ENCODE data around the gene MRPS2. TPM values are rescaled to one million over a fixed set of nuclear protein-coding genes. Genes with fewer than 3 reads are reported as not detected.
A peak's percentile ranks its signal among the peaks of the same experiment; 100 is the strongest.

Gene MRPS2
- total RNA-seq, 5 donors from 2014 or later (not counting 1 experiment from before 2014, with no cell fraction given): 17.7 to 36.6 (median 32.8) TPM

- Mint-ChIP-seq H3K4me3 (no peak overlapping the region), H3K27ac (no peak overlapping the region), H3K4me1 (peaks cover 0 to 4% (median 0%) of the 10 kb centered on the region in 3 donors), H3K27me3 (peaks cover 4 to 5% of the 10 kb centered on the region in 2 donors), H3K36me3 (peaks cover under 1% of the 10 kb centered on the region), H3K9me3 (peaks cover under 1 to 2% (median 1%) of the 10 kb centered on the region in 3 donors)
- DNase-seq: peak in 1 of 35 experiments; percentile 13
- WGBS (ENCODE audit: insufficient coverage): 63% methylated on average over 6 of the region's 17 CpGs
- no peaks in the 10 kb centered on the region for H3K9me3 ChIP-seq
- H3K36me3 ChIP-seq (ENCODE audit: control insufficient read depth in 2 of 2, extremely low read depth in 1 of 2, insufficient read depth in 1 of 2, low read length in 1 of 2): no peaks in the 10 kb centered on the region
- H3K27ac ChIP-seq (ENCODE audit: low read length): no peak overlapping the region
- ChIA-PET CTCF (no interaction called here), POLR2A (no interaction called here)
- H3K4me1 ChIP-seq (ENCODE audit: control insufficient read depth in 1 of 2, extremely low read depth in 1 of 2, insufficient read depth in 2 of 2, low read length in 2 of 2): no peaks in the 10 kb centered on the region
- no peak for ATAC-seq (replicated peaks in 1 of 4)
- H3K4me3 ChIP-seq (ENCODE audit: control insufficient read depth in 1 of 2, extremely low read depth in 1 of 2, low read length in 1 of 2): no peak overlapping the region
- H3K27me3 ChIP-seq (replicated peaks in 1 of 2; ENCODE audit: control insufficient read depth in 2 of 2, extremely low read depth in 1 of 2, insufficient read depth in 2 of 2, low read length in 1 of 2): peaks cover 0 to 12% of the 10 kb centered on the region in 2 experiments
These were observed 14.0 kb downstream of the MRPS2 start for GRCh38 chr9:135514342-135515082.

DNA sequence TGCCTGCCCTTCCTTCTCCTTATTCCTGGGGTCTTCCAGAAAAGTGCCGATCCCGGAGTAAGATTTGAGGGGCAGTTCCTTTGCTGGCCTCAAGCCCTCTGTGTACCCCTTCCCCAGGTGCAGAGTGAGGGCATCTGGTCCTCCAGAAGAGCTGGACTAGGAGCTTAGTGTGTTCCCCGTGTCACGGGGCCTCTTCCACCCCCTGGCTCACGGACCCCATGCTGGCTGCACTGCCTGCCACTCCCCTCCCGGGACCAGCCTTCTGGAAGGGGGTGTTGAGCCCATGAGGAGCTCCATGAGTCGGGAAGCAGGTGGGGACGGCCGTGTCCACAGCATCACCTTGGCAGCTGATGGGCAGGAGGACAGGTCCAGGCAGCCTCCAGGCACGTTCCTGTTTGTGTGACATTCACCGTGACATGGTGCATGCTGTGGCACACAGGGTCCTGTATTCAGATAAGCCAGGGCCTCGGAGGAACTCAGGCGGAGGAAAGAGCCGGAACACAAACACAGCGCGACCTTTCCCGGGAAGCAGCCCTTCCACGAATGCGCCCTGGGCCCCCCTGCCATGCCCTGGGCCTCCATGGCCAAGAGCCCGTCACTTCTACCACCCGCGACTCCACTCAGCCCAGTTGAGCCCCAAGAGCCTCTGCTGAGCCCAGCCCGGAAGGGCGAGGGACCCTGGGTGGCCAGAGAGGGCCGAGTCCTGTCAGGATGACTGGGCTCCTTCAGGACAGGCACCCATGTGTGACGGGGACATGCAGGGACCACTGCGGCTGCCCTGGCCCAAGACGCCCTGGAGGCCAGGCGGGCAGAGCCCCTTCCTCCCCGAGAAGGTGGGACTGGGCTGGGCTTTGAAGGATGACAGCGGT, 14.8 kb downstream of the MRPS2 start:
- Histone ChIP-seq H3K36me3 (ENCODE audit: control insufficient read depth in 2 of 2, extremely low read depth in 1 of 2, insufficient read depth in 1 of 2, low read length in 1 of 2) (no peaks in the 10 kb centered on the region), H3K27me3 (replicated peaks in 1 of 2; ENCODE audit: control insufficient read depth in 2 of 2, extremely low read depth in 1 of 2, insufficient read depth in 2 of 2, low read length in 1 of 2) (peaks cover 0 to 12% of the 10 kb centered on the region in 2 experiments), H3K9me3 (no peaks in the 10 kb centered on the region), H3K4me1 (ENCODE audit: control insufficient read depth in 1 of 2, extremely low read depth in 1 of 2, insufficient read depth in 2 of 2, low read length in 2 of 2) (no peaks in the 10 kb centered on the region), H3K4me3 (ENCODE audit: control insufficient read depth in 1 of 2, extremely low read depth in 1 of 2, low read length in 1 of 2) (no peak overlapping the region), H3K27ac (ENCODE audit: low read length) (no peak overlapping the region)
- POLR2A ChIA-PET: no interaction called here
- CTCF ChIA-PET: no interaction called here
- Mint-ChIP-seq H3K27me3 (peaks cover 4 to 6% of the 10 kb centered on the region in 2 donors), H3K27ac (no peak overlapping the region), H3K9me3 (no peaks in the 10 kb centered on the region), H3K4me3 (no peak overlapping the region), H3K36me3 (no peaks in the 10 kb centered on the region), H3K4me1 (peaks cover 0 to 4% (median 0%) of the 10 kb centered on the region in 3 donors)
- DNase-seq (peak in 1 of 35 experiments; percentile 17), ATAC-seq (replicated peaks in 1 of 4) (no peak)
- WGBS (ENCODE audit: insufficient coverage): 85% methylated on average over 22 of the region's 31 CpGs

GRCh38 chr9:135516132-135516860, 15.8 kb downstream of the MRPS2 start:
- no peak overlapping the region for H3K4me3 ChIP-seq (ENCODE audit: control insufficient read depth in 1 of 2, extremely low read depth in 1 of 2, low read length in 1 of 2)
- H3K9me3 ChIP-seq: no peaks in the 10 kb centered on the region
- no peaks in the 10 kb centered on the region for H3K9me3 Mint-ChIP-seq
- no peaks in the 10 kb centered on the region for H3K36me3 ChIP-seq (ENCODE audit: control insufficient read depth in 2 of 2, extremely low read depth in 1 of 2, insufficient read depth in 1 of 2, low read length in 1 of 2)
- ATAC-seq (replicated peaks in 1 of 4): no peak
- no peak overlapping the region for H3K4me3 Mint-ChIP-seq
- ChIA-PET POLR2A (no interaction called here), CTCF (no interaction called here)
- peak in 1 of 35 experiments; percentile 7 for DNase-seq
- no peaks in the 10 kb centered on the region for H3K36me3 Mint-ChIP-seq
- no peaks in the 10 kb centered on the region for H3K4me1 ChIP-seq (ENCODE audit: control insufficient read depth in 1 of 2, extremely low read depth in 1 of 2, insufficient read depth in 2 of 2, low read length in 2 of 2)
- no peak overlapping the region for H3K27ac Mint-ChIP-seq
- H3K27me3 Mint-ChIP-seq: peaks cover 6 to 11% of the 10 kb centered on the region in 2 donors
- no peak overlapping the region for H3K27ac ChIP-seq (ENCODE audit: low read length)
- H3K4me1 Mint-ChIP-seq: peaks cover 0 to 4% (median 0%) of the 10 kb centered on the region in 3 donors
- peaks cover 0 to 13% of the 10 kb centered on the region in 2 experiments for H3K27me3 ChIP-seq (replicated peaks in 1 of 2; ENCODE audit: control insufficient read depth in 2 of 2, extremely low read depth in 1 of 2, insufficient read depth in 2 of 2, low read length in 1 of 2)
- WGBS (ENCODE audit: insufficient coverage): 59% methylated on average over 17 of the region's 25 CpGs

GRCh38 chr9:135517407-135517822, 16.9 kb downstream of the MRPS2 start:
- H3K36me3 ChIP-seq (ENCODE audit: control insufficient read depth in 2 of 2, extremely low read depth in 1 of 2, insufficient read depth in 1 of 2, low read length in 1 of 2): no peaks in the 10 kb centered on the region
- CTCF ChIA-PET: no interaction called here
- WGBS (ENCODE audit: insufficient coverage): 91% methylated on average over 23 of the region's 24 CpGs

GRCh38 chr9:135519179-135519971, 18.9 kb downstream of the MRPS2 start:
- Histone ChIP-seq H3K27ac (ENCODE audit: low read length) (no peak overlapping the region), H3K27me3 (replicated peaks in 1 of 2; ENCODE audit: control insufficient read depth in 2 of 2, extremely low read depth in 1 of 2, insufficient read depth in 2 of 2, low read length in 1 of 2) (peaks cover 0 to 38% of the 10 kb centered on the region in 2 experiments), H3K9me3 (no peaks in the 10 kb centered on the region), H3K36me3 (ENCODE audit: control insufficient read depth in 2 of 2, extremely low read depth in 1 of 2, insufficient read depth in 1 of 2, low read length in 1 of 2) (no peaks in the 10 kb centered on the region), H3K4me3 (ENCODE audit: control insufficient read depth in 1 of 2, extremely low read depth in 1 of 2, low read length in 1 of 2) (no peak overlapping the region), H3K4me1 (ENCODE audit: control insufficient read depth in 1 of 2, extremely low read depth in 1 of 2, insufficient read depth in 2 of 2, low read length in 2 of 2) (no peaks in the 10 kb centered on the region)
- H3K9me3 Mint-ChIP-seq: no peaks in the 10 kb centered on the region
- no peak overlapping the region for H3K27ac Mint-ChIP-seq
- peaks cover 0 to 4% (median 0%) of the 10 kb centered on the region in 3 donors for H3K4me1 Mint-ChIP-seq
- CTCF ChIA-PET: no interaction called here
- ATAC-seq (replicated peaks in 1 of 4) (no peak), DNase-seq (no peak)
- H3K27me3 Mint-ChIP-seq: peaks cover 11 to 16% of the 10 kb centered on the region in 2 donors
- no peak overlapping the region for H3K4me3 Mint-ChIP-seq
- WGBS (ENCODE audit: insufficient coverage): 89% methylated on average over 8 of the region's 10 CpGs
- POLR2A ChIA-PET: no interaction called here
- no peaks in the 10 kb centered on the region for H3K36me3 Mint-ChIP-seq

More at GRCh38 chr9:135517407-135517822, 16.9 kb downstream of the MRPS2 start:
- no peak overlapping the region for H3K4me3 ChIP-seq (ENCODE audit: control insufficient read depth in 1 of 2, extremely low read depth in 1 of 2, low read length in 1 of 2)
- Mint-ChIP-seq H3K36me3 (no peaks in the 10 kb centered on the region), H3K4me3 (no peak overlapping the region), H3K4me1 (peaks cover 0 to 4% (median 0%) of the 10 kb centered on the region in 3 donors), H3K27me3 (peaks cover 11% of the 10 kb centered on the region in 2 donors), H3K27ac (no peak overlapping the region), H3K9me3 (no peaks in the 10 kb centered on the region)
- DNase-seq (peak in 2 of 35 experiments; percentile 0 to 11), ATAC-seq (replicated peaks in 1 of 4) (no peak)
- POLR2A ChIA-PET: no interaction called here
- no peak overlapping the region for H3K27ac ChIP-seq (ENCODE audit: low read length)
- H3K27me3 ChIP-seq (replicated peaks in 1 of 2; ENCODE audit: control insufficient read depth in 2 of 2, extremely low read depth in 1 of 2, insufficient read depth in 2 of 2, low read length in 1 of 2): peaks cover 0 to 21% of the 10 kb centered on the region in 2 experiments
- no peaks in the 10 kb centered on the region for H3K9me3 ChIP-seq
- H3K4me1 ChIP-seq (ENCODE audit: control insufficient read depth in 1 of 2, extremely low read depth in 1 of 2, insufficient read depth in 2 of 2, low read length in 2 of 2): no peaks in the 10 kb centered on the region

Data from T-cell (primary cell).